ENCODE measurements around the gene SLC38A3. TPM values are rescaled to one million over a fixed set of nuclear protein-coding genes. Genes with fewer than 3 reads are reported as not detected.

SLC38A3 gene
- total and polyA plus RNA-seq, 2 experiments from 2014 or later: 24.7 to 56.6 TPM

DNA sequence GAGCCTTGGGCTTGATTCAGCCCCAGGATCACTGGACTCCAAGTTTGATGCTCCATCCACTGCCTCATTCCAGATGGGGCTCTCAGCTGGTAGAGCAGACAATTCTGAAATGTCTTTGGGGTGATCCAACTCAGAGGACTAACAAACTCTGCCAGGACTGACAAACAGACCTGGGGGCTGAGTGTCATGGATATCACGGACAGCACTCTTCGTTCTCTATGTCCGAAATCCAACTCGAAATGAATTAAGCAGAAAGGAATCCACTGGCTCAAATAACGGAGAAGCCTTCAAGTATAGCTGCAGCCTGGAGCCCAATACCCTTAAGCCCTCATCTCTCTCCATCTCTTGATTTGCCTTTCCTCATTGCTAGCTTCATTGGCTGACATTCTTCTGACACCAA, 14.2 kb downstream of the SLC38A3 start:
- no peaks in the 10 kb centered on the region for H3K4me1 ChIP-seq (ENCODE audit: insufficient read depth)
- H3K9me3 ChIP-seq (ENCODE audit: low read depth): no peaks in the 10 kb centered on the region
- no peaks in the 10 kb centered on the region for H3K9me2 ChIP-seq (replicated peaks; ENCODE audit: insufficient read depth)
- TF ChIP-seq, protein P1, sequence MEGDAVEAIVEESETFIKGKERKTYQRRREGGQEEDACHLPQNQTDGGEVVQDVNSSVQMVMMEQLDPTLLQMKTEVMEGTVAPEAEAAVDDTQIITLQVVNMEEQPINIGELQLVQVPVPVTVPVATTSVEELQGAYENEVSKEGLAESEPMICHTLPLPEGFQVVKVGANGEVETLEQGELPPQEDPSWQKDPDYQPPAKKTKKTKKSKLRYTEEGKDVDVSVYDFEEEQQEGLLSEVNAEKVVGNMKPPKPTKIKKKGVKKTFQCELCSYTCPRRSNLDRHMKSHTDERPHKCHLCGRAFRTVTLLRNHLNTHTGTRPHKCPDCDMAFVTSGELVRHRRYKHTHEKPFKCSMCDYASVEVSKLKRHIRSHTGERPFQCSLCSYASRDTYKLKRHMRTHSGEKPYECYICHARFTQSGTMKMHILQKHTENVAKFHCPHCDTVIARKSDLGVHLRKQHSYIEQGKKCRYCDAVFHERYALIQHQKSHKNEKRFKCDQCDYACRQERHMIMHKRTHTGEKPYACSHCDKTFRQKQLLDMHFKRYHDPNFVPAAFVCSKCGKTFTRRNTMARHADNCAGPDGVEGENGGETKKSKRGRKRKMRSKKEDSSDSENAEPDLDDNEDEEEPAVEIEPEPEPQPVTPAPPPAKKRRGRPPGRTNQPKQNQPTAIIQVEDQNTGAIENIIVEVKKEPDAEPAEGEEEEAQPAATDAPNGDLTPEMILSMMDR (IDR thresholded peaks at IDR 0.05; ENCODE audit: poor library complexity): no peak
- TF ChIP-seq EZH2phosphoT487 (IDR thresholded peaks at IDR 0.05; ENCODE audit: low read depth, severe bottlenecking, unreplicated experiment) (no peak), EZH2 (IDR thresholded peaks at IDR 0.05; ENCODE audit: borderline replicate concordance) (no peak)
- 92% methylated on average over 5 of the region's 5 CpGs for WGBS (ENCODE audit: low lambda C conversion rate, missing lambda C conversion rate)
- H3K4me2 ChIP-seq: no peak overlapping the region
- H3K27ac ChIP-seq: no peak overlapping the region
- no peaks in the 10 kb centered on the region for H3K36me3 ChIP-seq (replicated peaks; ENCODE audit: insufficient read depth, low read depth)
- no peaks in the 10 kb centered on the region for H3K79me2 ChIP-seq
- DNase-seq (ENCODE audit: low spot score): no peak
- no peaks in the 10 kb centered on the region for H4K20me1 ChIP-seq (ENCODE audit: insufficient read depth, poor library complexity, severe bottlenecking)
- H3K4me3 ChIP-seq: no peak overlapping the region
- no peak overlapping the region for H2AFZ ChIP-seq
- no peaks in the 10 kb centered on the region for H3K27me3 ChIP-seq

DNA sequence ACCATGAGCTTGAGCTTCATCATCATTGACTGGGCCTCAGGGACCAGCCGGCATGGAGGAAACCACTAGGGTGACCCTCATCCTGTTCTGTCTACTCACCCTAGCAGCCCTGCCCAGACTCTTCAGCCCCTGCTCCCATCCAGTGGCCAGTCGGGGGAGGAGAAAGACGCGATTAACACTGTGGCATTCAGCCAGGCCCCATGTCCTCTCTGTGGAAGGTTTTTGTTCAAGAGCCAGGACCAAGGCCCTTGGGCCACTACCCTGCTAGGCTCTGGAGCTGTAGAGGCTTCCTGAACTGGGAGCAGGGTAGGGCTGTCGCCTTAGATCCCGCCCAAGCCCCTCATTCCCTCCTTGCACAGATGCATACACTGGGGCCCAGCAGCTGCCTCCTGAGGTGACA, 15.0 kb downstream of the SLC38A3 start:
- Histone ChIP-seq H3K27me3 (no peaks in the 10 kb centered on the region), H3K4me3 (no peak overlapping the region), H3K36me3 (replicated peaks; ENCODE audit: insufficient read depth, low read depth) (no peaks in the 10 kb centered on the region), H3K79me2 (no peaks in the 10 kb centered on the region), H3K9me2 (replicated peaks; ENCODE audit: insufficient read depth) (no peaks in the 10 kb centered on the region), H3K4me1 (ENCODE audit: insufficient read depth) (no peaks in the 10 kb centered on the region), H4K20me1 (ENCODE audit: insufficient read depth, poor library complexity, severe bottlenecking) (no peaks in the 10 kb centered on the region), H3K27ac (no peak overlapping the region), H3K4me2 (no peak overlapping the region), H2AFZ (no peak overlapping the region), H3K9me3 (ENCODE audit: low read depth) (no peaks in the 10 kb centered on the region)
- DNase-seq (ENCODE audit: low spot score): no peak
- TF ChIP-seq EZH2 (IDR thresholded peaks at IDR 0.05; ENCODE audit: borderline replicate concordance) (no peak), EZH2phosphoT487 (IDR thresholded peaks at IDR 0.05; ENCODE audit: low read depth, severe bottlenecking, unreplicated experiment) (no peak)
- TF ChIP-seq, protein P1 (IDR thresholded peaks at IDR 0.05; ENCODE audit: poor library complexity): no peak
- WGBS (ENCODE audit: low lambda C conversion rate, missing lambda C conversion rate): 85% methylated on average over 6 of the region's 6 CpGs

DNA sequence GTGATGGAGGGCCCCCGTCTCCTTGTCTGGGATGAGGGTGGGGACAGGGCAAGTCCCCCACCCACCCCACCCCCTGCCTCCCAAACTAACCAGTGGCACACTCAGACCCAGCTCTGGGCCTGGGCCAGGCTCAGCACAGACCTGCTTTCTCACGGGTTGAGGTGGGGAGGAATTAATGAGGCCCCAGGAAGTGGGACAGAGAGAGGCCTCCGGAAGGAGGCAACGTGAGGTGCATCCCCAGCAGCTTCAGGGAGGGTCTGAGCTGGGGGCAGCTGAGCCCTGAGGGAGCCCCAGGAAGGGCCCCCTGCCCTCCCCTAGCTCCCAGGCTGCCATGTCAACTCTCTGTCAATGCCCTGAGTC, 16.0 kb downstream of the SLC38A3 start:
- H3K9me3 ChIP-seq (ENCODE audit: low read depth): no peaks in the 10 kb centered on the region
- peaks cover 3% of the 10 kb centered on the region for H3K4me1 ChIP-seq (ENCODE audit: insufficient read depth)
- DNase-seq (ENCODE audit: low spot score): no peak
- H3K9me2 ChIP-seq (replicated peaks; ENCODE audit: insufficient read depth): no peaks in the 10 kb centered on the region
- 76% methylated on average over 4 of the region's 4 CpGs for WGBS (ENCODE audit: low lambda C conversion rate, missing lambda C conversion rate)
- H4K20me1 ChIP-seq (ENCODE audit: insufficient read depth, poor library complexity, severe bottlenecking): no peaks in the 10 kb centered on the region
- no peak overlapping the region for H2AFZ ChIP-seq
- H3K79me2 ChIP-seq: no peaks in the 10 kb centered on the region
- H3K4me2 ChIP-seq: no peak overlapping the region
- no peaks in the 10 kb centered on the region for H3K27me3 ChIP-seq
- TF ChIP-seq EZH2 (IDR thresholded peaks at IDR 0.05; ENCODE audit: borderline replicate concordance) (no peak), EZH2phosphoT487 (IDR thresholded peaks at IDR 0.05; ENCODE audit: low read depth, severe bottlenecking, unreplicated experiment) (no peak)
- TF ChIP-seq, protein P1 (IDR thresholded peaks at IDR 0.05; ENCODE audit: poor library complexity): no peak
- H3K27ac ChIP-seq: no peak overlapping the region
- H3K4me3 ChIP-seq: no peak overlapping the region
- no peaks in the 10 kb centered on the region for H3K36me3 ChIP-seq (replicated peaks; ENCODE audit: insufficient read depth, low read depth)

All from hepatocyte (in vitro differentiated cells).